Measurements from ENCODE around the gene SDE2.

GRCh38 chr1:226033582-226033981 lies 34.4 kb upstream of the SDE2 start:
- TF ChIP-seq CTCF (IDR thresholded peaks at IDR 0.05; ENCODE audit: poor library complexity, severe bottlenecking) = no peak
- no peak for TF ChIP-seq POLR2AphosphoS5 (IDR thresholded peaks at IDR 0.05)
- no peak for TF ChIP-seq EZH2 (IDR thresholded peaks at IDR 0.05; ENCODE audit: borderline replicate concordance, insufficient read depth, low read length, poor library complexity, severe bottlenecking)
- TF ChIP-seq SMC3 (conservative IDR thresholded peaks at IDR 0.05; ENCODE audit: poor library complexity) = no peak
- no peak for TF ChIP-seq TAF1 (IDR thresholded peaks at IDR 0.05; ENCODE audit: low read depth)
- no peak for TF ChIP-seq REST (IDR thresholded peaks at IDR 0.05; ENCODE audit: borderline replicate concordance)
- no peak for TF ChIP-seq EP300 (conservative IDR thresholded peaks at IDR 0.05; ENCODE audit: poor library complexity, severe bottlenecking)
- TF ChIP-seq RAD21 (conservative IDR thresholded peaks at IDR 0.05) = no peak
- no peak for TF ChIP-seq MXI1 (conservative IDR thresholded peaks at IDR 0.05; ENCODE audit: poor library complexity, severe bottlenecking)
